Measurements from ENCODE around the gene UBE2E3.

- no peak for TF ChIP-seq CTCF (tag by site-specific recombination; IDR thresholded peaks at IDR 0.05)
- no peak for TF ChIP-seq PRDM2 (tag by site-specific recombination; IDR thresholded peaks at IDR 0.05; ENCODE audit: borderline replicate concordance)
- TF ChIP-seq ZNF202 (tag by site-specific recombination; IDR thresholded peaks at IDR 0.05; ENCODE audit: borderline replicate concordance), result no peak
- no peak for TF ChIP-seq ZNF114 (tag by site-specific recombination; IDR thresholded peaks at IDR 0.05)
These were observed 47.1 kb upstream of the UBE2E3 start for GRCh38 chr2:180933332-180933731.

Data from HEK293 (cell line).